GM23338 (cell line): ENCODE data around the gene DPF1. TPM values are rescaled to one million over a fixed set of nuclear protein-coding genes. Genes with fewer than 3 reads are reported as not detected.

Source experiments
- polyA plus RNA-seq: library from polyadenylated mRNA; unstranded; fragments of >200 nt; fragmentation: Nextera tagmentation; extraction: Ambion mirVana; gene quantifications from 2 replicates; pipeline ENCODE4 v1.2.1, GENCODE V29; 2016
- small RNA-seq: library from RNA; depleted of rRNA; stranded (forward); fragments of <200 nt; gene quantifications from one replicate; pipeline ENCODE3, GENCODE V24; 2014; ENCODE audit warnings: low replicate concordance
- total RNA-seq: library from RNA; depleted of rRNA; stranded (reverse); fragments of >200 nt; shearing (Covaris generic); gene quantifications from 2 replicates; pipeline ENCODE4 v1.2.3, GENCODE V29; 2014; rRNA removed

DPF1 gene
- total and polyA plus RNA-seq, 2 experiments from 2014 or later, result 8.3 to 11.7 TPM

Small RNA genes lying within 50 kb of the gene (small RNA-seq; reads per million reads assigned to genes)
- not detected for gene RN7SL663P

Other genes with a start within 250 kb of the DPF1 start
- 9.4 and 14.5 TPM in 2 replicates for gene PPP1R14A, start 32.2 kb upstream of the DPF1 start, total RNA-seq
- gene PPP1R14A, start 32.2 kb upstream of the DPF1 start, polyA plus RNA-seq, result 76.2 and 77.5 TPM in 2 replicates
- 382 and 468 TPM in 2 replicates for gene SPINT2, start 40.4 kb upstream of the DPF1 start, total RNA-seq
- 298 and 319 TPM in 2 replicates for gene SPINT2, start 40.4 kb upstream of the DPF1 start, polyA plus RNA-seq
- gene C19orf33, start 80.0 kb upstream of the DPF1 start, total RNA-seq, result 26.7 and 58.9 TPM in 2 replicates
- 72.2 and 95.5 TPM in 2 replicates for gene C19orf33, start 80.0 kb upstream of the DPF1 start, polyA plus RNA-seq
- gene YIF1B, start 91.7 kb upstream of the DPF1 start, total RNA-seq, result 102 and 106 TPM in 2 replicates
- gene YIF1B, start 91.7 kb upstream of the DPF1 start, polyA plus RNA-seq, result 82.8 and 88.0 TPM in 2 replicates
- gene KCNK6, start 95.6 kb upstream of the DPF1 start, total RNA-seq, result 9.9 and 14.6 TPM in 2 replicates
- 9.0 and 9.4 TPM in 2 replicates for gene KCNK6, start 95.6 kb upstream of the DPF1 start, polyA plus RNA-seq
- gene CATSPERG, start 111.6 kb upstream of the DPF1 start, total RNA-seq, result 1.4 and 4.2 TPM in 2 replicates
- gene CATSPERG, start 111.6 kb upstream of the DPF1 start, polyA plus RNA-seq, result 1.4 and 1.9 TPM in 2 replicates
- 165 and 241 TPM in 2 replicates for gene PSMD8, start 150.3 kb upstream of the DPF1 start, total RNA-seq
- 129 and 138 TPM in 2 replicates for gene PSMD8, start 150.3 kb upstream of the DPF1 start, polyA plus RNA-seq
- 0.14 and 0.70 TPM in 2 replicates for gene GGN, start 163.8 kb upstream of the DPF1 start, total RNA-seq
- 1.5 and 2.6 TPM in 2 replicates for gene GGN, start 163.8 kb upstream of the DPF1 start, polyA plus RNA-seq
- 3.9 TPM in 2 replicates for gene SPRED3, start 164.5 kb upstream of the DPF1 start, total RNA-seq
- gene SPRED3, start 164.5 kb upstream of the DPF1 start, polyA plus RNA-seq, result 10.7 and 11.6 TPM in 2 replicates
- gene FAM98C, start 178.9 kb upstream of the DPF1 start, total RNA-seq, result 4.3 and 5.7 TPM in 2 replicates
- 7.6 and 8.0 TPM in 2 replicates for gene FAM98C, start 178.9 kb upstream of the DPF1 start, polyA plus RNA-seq
- 3.6 and 4.1 TPM in 2 replicates for gene RASGRP4, start 202.0 kb upstream of the DPF1 start, total RNA-seq
- gene RASGRP4, start 202.0 kb upstream of the DPF1 start, polyA plus RNA-seq, result 1.5 and 1.6 TPM in 2 replicates
- 17.3 and 26.7 TPM in 2 replicates for gene RYR1, start 209.5 kb upstream of the DPF1 start, total RNA-seq
- gene RYR1, start 209.5 kb upstream of the DPF1 start, polyA plus RNA-seq, result 4.0 and 4.7 TPM in 2 replicates